Stimulated activated CD4-positive, alpha-beta T cell treated with anti-CD3 and anti-CD28 coated beads, Interleukin-1b, Interleukin-23, amount 100 ng/mL, for 1 hour (primary cell): ENCODE data around the gene GJA3.

Experiments
- DNase-seq, 2 donors: peaks; one replicate each; pipeline ENCODE4 v3.0.0-alpha.2; 2020; ENCODE audit warnings: low read depth in 2 of 2

The GJA3 gene

GRCh38 chr13:20151016-20151415, 9.8 kb downstream of the GJA3 start:
- no peak for DNase-seq

GRCh38 chr13:20150561-20150960, 10.3 kb downstream of the GJA3 start:
- DNase-seq = no peak

GRCh38 chr13:20149762-20150161, 11.1 kb downstream of the GJA3 start:
- no peak for DNase-seq

- DNase-seq = no peak
Measured at GRCh38 chr13:20148501-20149183, 12.2 kb downstream of the GJA3 start.

GRCh38 chr13:20146381-20146780, 14.5 kb downstream of the GJA3 start:
- DNase-seq = no peak

- DNase-seq = no peak
Measured at GRCh38 chr13:20145521-20145920, 15.3 kb downstream of the GJA3 start.

GRCh38 chr13:20144141-20144850, 16.6 kb downstream of the GJA3 start:
- DNase-seq = no peak

GRCh38 chr13:20142927-20143480, 17.8 kb downstream of the GJA3 start:
- DNase-seq = no peak

GRCh38 chr13:20142023-20142926, 18.6 kb downstream of the GJA3 start:
- no peak for DNase-seq

- DNase-seq = no peak
Measured at GRCh38 chr13:20141238-20142022, 19.4 kb downstream of the GJA3 start.

- DNase-seq = no peak
Measured at GRCh38 chr13:20140487-20140886, 20.4 kb downstream of the GJA3 start.

GRCh38 chr13:20137875-20138274, 23.0 kb downstream of the GJA3 start:
- DNase-seq = no peak

GRCh38 chr13:20136781-20137703, 23.8 kb downstream of the GJA3 start:
- no peak for DNase-seq

- no peak for DNase-seq
Measured at GRCh38 chr13:20134732-20135131, 26.1 kb downstream of the GJA3 start.

- no peak for DNase-seq
Measured at GRCh38 chr13:20132052-20132634, 28.7 kb downstream of the GJA3 start.

GRCh38 chr13:20131057-20131832, 29.6 kb downstream of the GJA3 start:
- DNase-seq = no peak

GRCh38 chr13:20130652-20131051, 30.2 kb downstream of the GJA3 start:
- DNase-seq = no peak

GRCh38 chr13:20130012-20130411, 30.8 kb downstream of the GJA3 start:
- no peak for DNase-seq

GRCh38 chr13:20129076-20129475, 31.8 kb downstream of the GJA3 start:
- DNase-seq = no peak
